SK-N-SH treated with all-trans-retinoic acid at 6 μM for 48 hours (cell line): ENCODE results near the gene IGSF6.

ENCODE experiments used
- ATAC-seq: fragments of 200-7000 bp; cut with Tn5 transposase; 3 replicates; pipeline ENCODE4 v1.9.1; 2020; ENCODE audit warnings: mild to moderate bottlenecking, moderate library complexity
- ARNTL ChIP-seq: fragments of 450-650 bp; formaldehyde crosslinking; IDR thresholded peaks from 2 replicates; pipeline ENCODE4 v1.5.0; 2020; ENCODE audit warnings: low read depth, mild to moderate bottlenecking, moderate library complexity, borderline replicate concordance
- BACH2 ChIP-seq: fragments of 250-450 bp; sonication (Bioruptor Pico); IDR thresholded peaks from 2 replicates; pipeline ENCODE4 v1.9.0; 2021; ENCODE audit warnings: mild to moderate bottlenecking, borderline replicate concordance
- CREB5 ChIP-seq: fragments of 250-450 bp; sonication (Bioruptor Pico); IDR thresholded peaks from 2 replicates; pipeline ENCODE4 v1.5.1; 2020; ENCODE audit warnings: low read depth, mild to moderate bottlenecking, moderate library complexity
- CSDC2 ChIP-seq: fragments of 250-450 bp; sonication (Bioruptor Pico); IDR thresholded peaks from 2 replicates; pipeline ENCODE4 v1.5.0; 2020; ENCODE audit warnings: mild to moderate bottlenecking, moderate library complexity
- CSRNP3 ChIP-seq: fragments of 250-450 bp; sonication (Bioruptor Pico); IDR thresholded peaks from 2 replicates; pipeline ENCODE4 v1.5.1; 2021; ENCODE audit warnings: mild to moderate bottlenecking, moderate library complexity
- ESRRG ChIP-seq: fragments of 250-450 bp; sonication (Bioruptor Pico); IDR thresholded peaks from 2 replicates; pipeline ENCODE4 v1.6.1; 2021; ENCODE audit warnings: mild to moderate bottlenecking
- GLIS3 ChIP-seq: fragments of 250-450 bp; sonication (Bioruptor Pico); IDR thresholded peaks from 2 replicates; pipeline ENCODE4 v1.5.0; 2020; ENCODE audit warnings: mild to moderate bottlenecking, moderate library complexity
- ISL1 ChIP-seq: fragments of 250-450 bp; sonication (Bioruptor Pico); IDR thresholded peaks from 2 replicates; pipeline ENCODE4 v2.1.2; 2022; ENCODE audit warnings: mild to moderate bottlenecking, moderate library complexity
- OSR1 ChIP-seq: fragments of 250-450 bp; sonication (Bioruptor Pico); IDR thresholded peaks from 2 replicates; pipeline ENCODE4 v1.8.0; 2022; ENCODE audit warnings: moderate library complexity, mild to moderate bottlenecking, inconsistent platforms
- PATZ1 ChIP-seq: fragments of 250-450 bp; sonication (Bioruptor Pico); IDR thresholded peaks from 2 replicates; pipeline ENCODE4 v1.8.0; 2020; ENCODE audit warnings: mild to moderate bottlenecking, moderate library complexity, borderline replicate concordance
- POU6F1 ChIP-seq: fragments of 250-450 bp; sonication (Bioruptor Pico); IDR thresholded peaks from 2 replicates; pipeline ENCODE4 v1.8.0; 2021; ENCODE audit warnings: low read depth, mild to moderate bottlenecking, moderate library complexity, borderline replicate concordance
- PPARA ChIP-seq: fragments of 250-450 bp; sonication (Bioruptor Pico); IDR thresholded peaks from 2 replicates; pipeline ENCODE4 v1.5.0; 2020; ENCODE audit warnings: mild to moderate bottlenecking, borderline replicate concordance
- RARB ChIP-seq: fragments of 250-450 bp; sonication (Bioruptor Pico); IDR thresholded peaks from 2 replicates; pipeline ENCODE4 v1.8.0; 2021; ENCODE audit warnings: mild to moderate bottlenecking, moderate library complexity
- SNAI2 ChIP-seq: fragments of 250-450 bp; sonication (Bioruptor Pico); IDR thresholded peaks from 2 replicates; pipeline ENCODE4 v1.5.0; 2020; ENCODE audit warnings: mild to moderate bottlenecking, moderate library complexity
- TCF4 ChIP-seq: fragments of 250-450 bp; sonication (Bioruptor Pico); IDR thresholded peaks from 2 replicates; pipeline ENCODE4 v1.8.0; 2021; ENCODE audit warnings: mild to moderate bottlenecking, moderate library complexity, borderline replicate concordance
- TOX ChIP-seq: fragments of 250-450 bp; sonication (Bioruptor Pico); IDR thresholded peaks from 2 replicates; pipeline ENCODE4 v1.8.0; 2021; ENCODE audit warnings: mild to moderate bottlenecking, moderate library complexity, borderline replicate concordance
- TSHZ2 ChIP-seq: fragments of 250-450 bp; sonication (Bioruptor Pico); IDR thresholded peaks from 2 replicates; pipeline ENCODE4 v1.5.0; 2020; ENCODE audit warnings: mild to moderate bottlenecking, moderate library complexity
- ZC3H10 ChIP-seq: fragments of 250-450 bp; sonication (Bioruptor Pico); IDR thresholded peaks from 2 replicates; pipeline ENCODE4 v1.5.1; 2021; ENCODE audit warnings: mild to moderate bottlenecking, moderate library complexity
- ZFP3 ChIP-seq: fragments of 250-450 bp; sonication (Bioruptor Pico); IDR thresholded peaks from 2 replicates; pipeline ENCODE4 v1.5.0; 2020; ENCODE audit warnings: mild to moderate bottlenecking, moderate library complexity
- ZFP30 ChIP-seq: fragments of 450-650 bp; formaldehyde crosslinking; IDR thresholded peaks from 2 replicates; pipeline ENCODE4 v1.5.0; 2022; ENCODE audit warnings: mild to moderate bottlenecking, moderate library complexity
- ZNF565 ChIP-seq: fragments of 450-650 bp; formaldehyde crosslinking; conservative IDR thresholded peaks from 2 replicates; pipeline ENCODE4 v1.5.0; 2020; ENCODE audit warnings: low read depth, mild to moderate bottlenecking, moderate library complexity
- ZNF70 ChIP-seq: fragments of 450-650 bp; formaldehyde crosslinking; IDR thresholded peaks from 2 replicates; pipeline ENCODE4 v1.5.0; 2020; ENCODE audit warnings: mild to moderate bottlenecking, moderate library complexity
- ZNF8 ChIP-seq: fragments of 450-650 bp; formaldehyde crosslinking; IDR thresholded peaks from 2 replicates; pipeline ENCODE4 v1.5.0; 2020; ENCODE audit warnings: mild to moderate bottlenecking, moderate library complexity

The IGSF6 gene

GRCh38 chr16:21654881-21655280 lies 2.5 kb upstream of the IGSF6 start:
- no peak for ATAC-seq
- TF ChIP-seq TOX (no peak), ZFP3 (CRISPR knock-in tag) (no peak)
- TF ChIP-seq, all 23 proteins: peak for 0

GRCh38 chr16:21654466-21654865 lies 2.1 kb upstream of the IGSF6 start:
- TF ChIP-seq ZFP30 (no peak), TOX (no peak), ISL1 (CRISPR knock-in tag) (no peak), PPARA (no peak), ZNF565 (CRISPR knock-in tag) (no peak), PATZ1 (CRISPR knock-in tag) (no peak), ZC3H10 (CRISPR knock-in tag) (no peak), TSHZ2 (CRISPR knock-in tag) (no peak), OSR1 (CRISPR knock-in tag) (no peak), ESRRG (CRISPR knock-in tag) (no peak), TCF4 (CRISPR knock-in tag) (no peak), RARB (CRISPR knock-in tag) (no peak), CSRNP3 (CRISPR knock-in tag) (no peak), GLIS3 (CRISPR knock-in tag) (no peak), ZNF70 (CRISPR knock-in tag) (no peak), CREB5 (CRISPR knock-in tag) (no peak), ZFP3 (CRISPR knock-in tag) (no peak), POU6F1 (CRISPR knock-in tag) (no peak), ZNF8 (CRISPR knock-in tag) (no peak), ARNTL (CRISPR knock-in tag) (no peak)
- TF ChIP-seq, all 23 proteins: peak for 0
- no peak for ATAC-seq

- ATAC-seq: no peak
- TF ChIP-seq SNAI2 (CRISPR knock-in tag) (no peak), ZNF8 (CRISPR knock-in tag) (no peak), CSDC2 (CRISPR knock-in tag) (no peak), ZC3H10 (CRISPR knock-in tag) (no peak), BACH2 (CRISPR knock-in tag) (no peak), ARNTL (CRISPR knock-in tag) (no peak), POU6F1 (CRISPR knock-in tag) (no peak), ZFP3 (CRISPR knock-in tag) (no peak), PPARA (no peak), RARB (CRISPR knock-in tag) (no peak), ZNF70 (CRISPR knock-in tag) (no peak), CREB5 (CRISPR knock-in tag) (no peak), PATZ1 (CRISPR knock-in tag) (no peak), TCF4 (CRISPR knock-in tag) (no peak)
Observed at GRCh38 chr16:21653571-21653970, 1.2 kb upstream of the IGSF6 start.
